ENCODE results near the gene INPP5D. TPM values are rescaled to one million over a fixed set of nuclear protein-coding genes. Genes with fewer than 3 reads are reported as not detected.
A peak's percentile ranks its signal among the peaks of the same experiment; 100 is the strongest.

Gene INPP5D
- total RNA-seq, 1 donor from 2014 or later: 79.2 TPM

GRCh38 chr2:233245406-233245805, 185.3 kb downstream of the INPP5D start:
- DNase-seq (ENCODE audit: low spot score): no peak
- Mint-ChIP-seq H3K4me1 (ENCODE audit: unreplicated experiment) (peaks cover 11% of the 10 kb centered on the region), H3K27me3 (ENCODE audit: unreplicated experiment) (no peaks in the 10 kb centered on the region), H3K9me3 (ENCODE audit: unreplicated experiment) (no peaks in the 10 kb centered on the region), H3K27ac (ENCODE audit: unreplicated experiment) (no peak overlapping the region), H3K36me3 (ENCODE audit: low read depth, unreplicated experiment) (no peaks in the 10 kb centered on the region), H3K4me3 (ENCODE audit: unreplicated experiment) (no peak overlapping the region)
- no peak for TF ChIP-seq CTCF (IDR thresholded peaks at IDR 0.05; ENCODE audit: unreplicated experiment)

DNA sequence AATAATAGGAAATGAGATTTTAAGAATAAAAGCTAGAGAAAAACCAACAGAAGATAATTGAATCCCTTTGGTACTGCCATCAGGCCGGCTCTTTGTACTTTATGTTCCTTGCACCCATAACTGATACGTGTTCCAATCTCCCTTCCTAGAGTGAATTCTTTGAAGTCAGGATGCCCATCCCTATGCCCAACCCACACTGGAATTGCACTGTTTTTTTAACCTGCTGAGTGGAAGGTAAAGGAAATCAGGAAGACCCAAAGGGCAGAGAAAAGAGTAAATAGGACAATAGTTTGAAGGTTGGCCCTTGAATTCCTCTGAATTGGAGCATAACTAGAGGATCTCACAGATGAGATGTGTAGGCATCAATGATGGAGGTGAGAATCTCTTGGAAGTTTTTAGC, 187.0 kb downstream of the INPP5D start:
- H3K4me1 Mint-ChIP-seq (ENCODE audit: unreplicated experiment): peaks cover 15% of the 10 kb centered on the region
- no peak for DNase-seq (ENCODE audit: low spot score)
- H3K27me3 Mint-ChIP-seq (ENCODE audit: unreplicated experiment): peaks cover 3% of the 10 kb centered on the region
- H3K27ac Mint-ChIP-seq (ENCODE audit: unreplicated experiment): no peak overlapping the region
- H3K36me3 Mint-ChIP-seq (ENCODE audit: low read depth, unreplicated experiment): no peaks in the 10 kb centered on the region
- no peaks in the 10 kb centered on the region for H3K9me3 Mint-ChIP-seq (ENCODE audit: unreplicated experiment)
- no peak overlapping the region for H3K4me3 Mint-ChIP-seq (ENCODE audit: unreplicated experiment)
- TF ChIP-seq CTCF (IDR thresholded peaks at IDR 0.05; ENCODE audit: unreplicated experiment): no peak

- H3K27me3 Mint-ChIP-seq (ENCODE audit: unreplicated experiment): peaks cover 5% of the 10 kb centered on the region
- no peaks in the 10 kb centered on the region for H3K9me3 Mint-ChIP-seq (ENCODE audit: unreplicated experiment)
- no peak for TF ChIP-seq CTCF (IDR thresholded peaks at IDR 0.05; ENCODE audit: unreplicated experiment)
- no peak overlapping the region for H3K27ac Mint-ChIP-seq (ENCODE audit: unreplicated experiment)
- no peak overlapping the region for H3K4me3 Mint-ChIP-seq (ENCODE audit: unreplicated experiment)
- DNase-seq (ENCODE audit: low spot score): no peak
- no peaks in the 10 kb centered on the region for H3K36me3 Mint-ChIP-seq (ENCODE audit: low read depth, unreplicated experiment)
- H3K4me1 Mint-ChIP-seq (ENCODE audit: unreplicated experiment): peaks cover 19% of the 10 kb centered on the region
These were observed 187.6 kb downstream of the INPP5D start for GRCh38 chr2:233247744-233248143.

DNA sequence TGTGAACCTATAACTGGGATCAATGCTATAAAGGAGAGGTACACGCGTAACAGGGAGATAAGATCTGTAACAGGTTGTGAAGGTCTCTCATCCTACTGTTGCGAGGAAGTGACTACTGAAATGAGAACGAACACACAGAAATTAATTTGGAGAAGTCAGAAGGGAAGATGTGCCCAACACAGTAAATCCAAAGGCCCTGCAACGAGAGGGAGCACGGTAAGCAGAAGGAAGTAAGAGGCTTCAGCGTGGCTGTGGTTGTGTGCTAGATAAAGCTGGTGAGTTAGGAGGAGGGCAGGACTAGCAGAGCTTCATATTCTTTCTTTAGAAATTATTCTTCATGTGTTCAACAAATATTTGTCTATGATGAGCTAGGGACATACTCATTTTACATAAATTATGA, 188.9 kb downstream of the INPP5D start:
- Mint-ChIP-seq H3K27ac (ENCODE audit: unreplicated experiment) (no peak overlapping the region), H3K36me3 (ENCODE audit: low read depth, unreplicated experiment) (no peaks in the 10 kb centered on the region), H3K27me3 (ENCODE audit: unreplicated experiment) (peaks cover 5% of the 10 kb centered on the region), H3K4me1 (ENCODE audit: unreplicated experiment) (peaks cover 30% of the 10 kb centered on the region), H3K9me3 (ENCODE audit: unreplicated experiment) (no peaks in the 10 kb centered on the region), H3K4me3 (ENCODE audit: unreplicated experiment) (no peak overlapping the region)
- no peak for DNase-seq (ENCODE audit: low spot score)
- TF ChIP-seq CTCF (IDR thresholded peaks at IDR 0.05; ENCODE audit: unreplicated experiment): no peak

- H3K27ac Mint-ChIP-seq (ENCODE audit: unreplicated experiment): peak overlapping the region; percentile 91
- no peaks in the 10 kb centered on the region for H3K36me3 Mint-ChIP-seq (ENCODE audit: low read depth, unreplicated experiment)
- H3K4me3 Mint-ChIP-seq (ENCODE audit: unreplicated experiment): peak overlapping the region; percentile 99
- H3K27me3 Mint-ChIP-seq (ENCODE audit: unreplicated experiment): peaks cover 5% of the 10 kb centered on the region
- no peak for DNase-seq (ENCODE audit: low spot score)
- peaks cover 33% of the 10 kb centered on the region for H3K4me1 Mint-ChIP-seq (ENCODE audit: unreplicated experiment)
- H3K9me3 Mint-ChIP-seq (ENCODE audit: unreplicated experiment): no peaks in the 10 kb centered on the region
- no peak for TF ChIP-seq CTCF (IDR thresholded peaks at IDR 0.05; ENCODE audit: unreplicated experiment)
These were observed 190.4 kb downstream of the INPP5D start for GRCh38 chr2:233250568-233250967.

Measured in endothelial cell (in vitro differentiated cells).